ENCODE data around the gene PREX1. TPM values are rescaled to one million over a fixed set of nuclear protein-coding genes. Genes with fewer than 3 reads are reported as not detected.
A peak's percentile ranks its signal among the peaks of the same experiment; 100 is the strongest.
"Not testable (repeated sequence)": the region's sequence is repeated elsewhere in the genome, so short reads cannot be mapped to it uniquely, and the experiment has no call there.

The PREX1 gene
- total RNA-seq, 1 donor from 2014 or later, result 68.2 TPM

DNA sequence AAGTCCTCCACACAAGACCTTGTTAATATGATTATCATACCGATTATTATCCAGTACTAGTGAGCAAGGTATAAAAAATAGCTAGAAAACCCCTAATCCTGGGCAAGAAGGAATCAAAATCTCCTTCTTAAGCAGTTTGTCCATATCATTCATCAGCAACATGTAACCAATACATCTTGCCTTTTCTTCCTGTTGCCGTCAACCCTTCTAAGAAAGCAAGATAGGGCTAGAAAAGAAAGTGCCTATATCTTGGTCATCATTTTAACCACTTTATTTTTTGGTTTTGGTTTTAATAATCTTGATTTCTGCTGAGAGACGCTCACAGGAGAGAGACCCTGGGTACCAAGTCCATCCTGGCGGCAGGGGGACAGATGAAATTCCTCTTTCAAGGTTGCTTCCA is 27.2 kb upstream of the PREX1 start:
- H3K4me1 Mint-ChIP-seq (ENCODE audit: low read depth), result no peaks in the 10 kb centered on the region
- intact Hi-C loops (cut with micrococcal nuclease), result no loop called here
- no peak overlapping the region for H3K27ac Mint-ChIP-seq
- peaks cover 4% of the 10 kb centered on the region for H3K27me3 Mint-ChIP-seq (ENCODE audit: insufficient read depth)
- DNase-seq (ENCODE audit: low spot score), result no peak
- peaks cover 12% of the 10 kb centered on the region for H3K9me3 Mint-ChIP-seq
- H3K36me3 Mint-ChIP-seq (ENCODE audit: low read depth), result peaks cover 3% of the 10 kb centered on the region
- H3K4me3 Mint-ChIP-seq, result no peak overlapping the region

- H3K27ac Mint-ChIP-seq, result no peak overlapping the region
- H3K27me3 Mint-ChIP-seq (ENCODE audit: insufficient read depth), result peaks cover 4% of the 10 kb centered on the region
Observed at GRCh38 chr20:48852609-48853008, 24.8 kb upstream of the PREX1 start.

DNA sequence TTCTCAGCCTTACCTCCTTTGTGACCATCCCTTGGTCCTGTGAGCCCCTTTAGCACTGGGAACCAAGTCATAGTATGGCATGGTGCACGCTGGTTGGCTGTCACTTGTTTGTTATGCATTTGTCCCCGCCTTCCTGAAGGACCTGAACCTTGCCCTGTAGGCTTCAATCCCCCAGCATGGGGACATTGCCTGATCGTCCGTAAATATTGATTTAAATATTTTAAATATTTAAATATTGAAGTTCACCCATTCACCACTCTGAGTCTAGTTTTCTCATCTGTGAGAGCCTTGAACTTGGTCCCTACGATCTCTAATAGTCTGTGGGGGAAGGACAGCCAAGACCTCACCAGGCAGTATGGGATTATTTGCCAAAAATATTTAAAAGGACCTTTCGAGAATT is 23.8 kb upstream of the PREX1 start:
- no peak for DNase-seq (ENCODE audit: low spot score)
- H3K36me3 Mint-ChIP-seq (ENCODE audit: low read depth), result peaks cover 4% of the 10 kb centered on the region
- H3K9me3 Mint-ChIP-seq, result peaks cover 12% of the 10 kb centered on the region
- no peak overlapping the region for H3K27ac Mint-ChIP-seq
- intact Hi-C loops (cut with micrococcal nuclease), result no loop called here
- H3K4me3 Mint-ChIP-seq, result no peak overlapping the region
- peaks cover 14% of the 10 kb centered on the region for H3K4me1 Mint-ChIP-seq (ENCODE audit: low read depth)
- peaks cover 2% of the 10 kb centered on the region for H3K27me3 Mint-ChIP-seq (ENCODE audit: insufficient read depth)

More at GRCh38 chr20:48852609-48853008, 24.8 kb upstream of the PREX1 start:
- H3K36me3 Mint-ChIP-seq (ENCODE audit: low read depth), result peaks cover 4% of the 10 kb centered on the region
- peaks cover 3% of the 10 kb centered on the region for H3K4me1 Mint-ChIP-seq (ENCODE audit: low read depth)
- no peak for DNase-seq (ENCODE audit: low spot score)
- intact Hi-C loops (cut with micrococcal nuclease), result no loop called here
- H3K9me3 Mint-ChIP-seq, result peaks cover 12% of the 10 kb centered on the region
- no peak overlapping the region for H3K4me3 Mint-ChIP-seq

- no peak for DNase-seq (ENCODE audit: low spot score)
- H3K4me3 Mint-ChIP-seq, result no peak overlapping the region
- H3K36me3 Mint-ChIP-seq (ENCODE audit: low read depth), result peaks cover 4% of the 10 kb centered on the region
- intact Hi-C loops (cut with micrococcal nuclease), result no loop called here
- peaks cover 17% of the 10 kb centered on the region for H3K4me1 Mint-ChIP-seq (ENCODE audit: low read depth)
- peaks cover 12% of the 10 kb centered on the region for H3K9me3 Mint-ChIP-seq
- no peak overlapping the region for H3K27ac Mint-ChIP-seq
- peaks cover 2% of the 10 kb centered on the region for H3K27me3 Mint-ChIP-seq (ENCODE audit: insufficient read depth)
Observed at GRCh38 chr20:48850977-48851299, 23.1 kb upstream of the PREX1 start.

- peaks cover 17% of the 10 kb centered on the region for H3K4me1 Mint-ChIP-seq (ENCODE audit: low read depth)
- peaks cover 2% of the 10 kb centered on the region for H3K27me3 Mint-ChIP-seq (ENCODE audit: insufficient read depth)
- H3K27ac Mint-ChIP-seq, result no peak overlapping the region
- peaks cover 4% of the 10 kb centered on the region for H3K36me3 Mint-ChIP-seq (ENCODE audit: low read depth)
- H3K4me3 Mint-ChIP-seq, result no peak overlapping the region
- peaks cover 12% of the 10 kb centered on the region for H3K9me3 Mint-ChIP-seq
- no peak for DNase-seq (ENCODE audit: low spot score)
- intact Hi-C loops (cut with micrococcal nuclease), result no loop called here
Observed at GRCh38 chr20:48850257-48850976, 22.6 kb upstream of the PREX1 start.

DNA sequence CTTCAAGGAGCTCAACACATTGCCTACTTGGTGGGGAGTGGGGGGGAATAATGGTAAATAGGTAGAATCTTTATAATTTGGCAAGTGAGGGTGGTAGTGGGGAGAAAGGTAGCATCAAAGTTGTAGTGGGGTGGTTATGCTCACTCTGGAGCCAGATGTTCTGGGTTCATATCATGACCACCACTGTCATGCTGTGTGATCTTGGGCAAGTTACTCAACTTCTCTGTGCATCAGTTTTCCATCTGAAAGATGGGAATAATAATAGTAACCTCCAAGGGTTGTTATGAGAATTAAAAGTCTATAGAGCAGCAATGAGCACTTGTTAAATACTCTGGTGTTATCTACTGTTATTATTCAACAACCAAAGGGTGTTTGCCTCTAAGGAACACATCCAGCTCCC is 22.0 kb upstream of the PREX1 start:
- H3K27ac Mint-ChIP-seq, result no peak overlapping the region
- H3K9me3 Mint-ChIP-seq, result peaks cover 12% of the 10 kb centered on the region
- H3K36me3 Mint-ChIP-seq (ENCODE audit: low read depth), result peaks cover 4% of the 10 kb centered on the region
- no peak overlapping the region for H3K4me3 Mint-ChIP-seq
- intact Hi-C loops (cut with micrococcal nuclease), result loop anchor here (5.0 kb wide), 1 partner anchor 192 kb away; no protein-coding TSS in a partner anchor
- peaks cover 23% of the 10 kb centered on the region for H3K4me1 Mint-ChIP-seq (ENCODE audit: low read depth)
- no peak for DNase-seq (ENCODE audit: low spot score)
- peaks cover 6% of the 10 kb centered on the region for H3K27me3 Mint-ChIP-seq (ENCODE audit: insufficient read depth)

DNA sequence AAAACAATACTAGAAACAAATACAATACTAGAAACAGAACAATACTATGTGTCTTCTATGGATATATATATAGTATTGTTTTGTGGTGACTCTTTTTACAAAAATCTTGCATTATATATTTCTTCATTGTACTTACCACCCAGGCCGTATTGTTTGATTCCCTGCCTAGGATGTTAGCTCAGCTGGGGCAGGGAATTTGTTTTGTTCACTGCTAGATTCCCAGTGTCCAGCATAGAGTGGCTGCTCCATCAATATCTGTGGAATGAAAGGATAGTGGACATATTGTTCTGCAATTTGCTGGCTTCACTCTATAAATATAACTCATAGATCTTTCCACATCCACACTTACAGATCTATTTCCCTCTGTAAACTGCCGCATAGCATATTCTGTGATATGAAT is 21.5 kb upstream of the PREX1 start:
- intact Hi-C loops (cut with micrococcal nuclease), result loop anchor here (5.0 kb wide), 1 partner anchor 192 kb away; no protein-coding TSS in a partner anchor
- peaks cover 23% of the 10 kb centered on the region for H3K4me1 Mint-ChIP-seq (ENCODE audit: low read depth)
- H3K36me3 Mint-ChIP-seq (ENCODE audit: low read depth), result peaks cover 4% of the 10 kb centered on the region
- peaks cover 12% of the 10 kb centered on the region for H3K9me3 Mint-ChIP-seq
- no peak overlapping the region for H3K4me3 Mint-ChIP-seq
- H3K27me3 Mint-ChIP-seq (ENCODE audit: insufficient read depth), result peaks cover 9% of the 10 kb centered on the region
- H3K27ac Mint-ChIP-seq, result no peak overlapping the region
- no peak for DNase-seq (ENCODE audit: low spot score)

GRCh38 chr20:48847498-48848205 is 19.9 kb upstream of the PREX1 start:
- Mint-ChIP-seq H3K9me3 (peaks cover 3% of the 10 kb centered on the region), H3K27me3 (ENCODE audit: insufficient read depth) (peaks cover 15% of the 10 kb centered on the region), H3K36me3 (ENCODE audit: low read depth) (peaks cover 6% of the 10 kb centered on the region), H3K4me1 (ENCODE audit: low read depth) (peaks cover 23% of the 10 kb centered on the region), H3K4me3 (no peak overlapping the region), H3K27ac (peak overlapping the region; percentile 98)
- no peak for DNase-seq (ENCODE audit: low spot score)
- intact Hi-C loops (cut with micrococcal nuclease), result loop anchor here (1.0 to 5.0 kb wide), 6 partner anchors 23 to 190 kb away; partner anchors contain the start of gene ARFGEF2

DNA sequence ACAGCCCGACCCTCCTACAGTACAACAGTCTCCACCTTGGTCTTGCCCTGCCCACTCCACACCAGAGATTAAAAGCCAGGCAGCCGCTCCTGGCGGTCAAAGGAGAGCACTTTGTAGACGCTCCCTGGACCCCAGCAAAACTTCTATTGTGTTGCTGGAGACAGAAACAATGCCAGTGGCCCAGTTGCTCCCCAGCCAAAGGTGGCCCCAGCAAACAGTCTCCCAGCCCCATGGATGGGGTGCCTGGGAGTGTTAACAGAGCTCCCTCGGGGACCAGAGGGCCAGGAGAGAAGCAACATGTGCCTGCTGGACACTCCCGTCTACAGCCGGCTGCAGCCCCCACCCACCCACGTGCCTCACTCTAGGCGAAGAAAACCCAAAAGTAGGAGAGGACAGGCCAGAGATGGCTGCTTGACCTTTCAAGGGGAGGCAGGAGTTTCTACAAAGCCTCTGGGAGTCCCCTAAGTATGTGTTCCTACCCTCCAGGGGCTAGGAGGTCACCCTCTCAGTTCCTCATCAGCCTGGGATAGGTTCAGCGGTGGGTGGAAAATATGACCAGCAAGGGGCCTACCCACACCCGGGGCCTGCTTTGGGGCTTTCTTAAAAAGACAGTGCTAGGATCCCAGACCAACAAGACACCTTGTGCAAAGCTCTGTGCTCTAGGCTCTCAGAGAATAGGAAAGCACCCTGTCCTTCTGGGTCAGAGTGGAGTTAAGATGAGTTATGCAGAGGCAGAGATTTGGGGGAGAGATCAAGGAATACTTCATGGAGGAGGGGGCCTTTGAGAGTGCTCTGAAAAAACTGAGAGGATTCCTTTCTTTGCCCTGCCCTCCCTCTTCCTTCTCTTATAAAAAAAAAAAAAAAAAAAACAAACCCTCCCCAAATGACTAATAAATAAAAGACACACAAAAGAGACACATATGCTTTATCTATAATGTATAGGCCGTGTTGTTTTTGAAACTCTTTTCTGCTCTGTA is 19.0 kb upstream of the PREX1 start:
- H3K36me3 Mint-ChIP-seq (ENCODE audit: low read depth), result peaks cover 4% of the 10 kb centered on the region
- H3K4me1 Mint-ChIP-seq (ENCODE audit: low read depth), result peaks cover 23% of the 10 kb centered on the region
- no peak for DNase-seq (ENCODE audit: low spot score)
- H3K9me3 Mint-ChIP-seq, result no peaks in the 10 kb centered on the region
- peaks cover 18% of the 10 kb centered on the region for H3K27me3 Mint-ChIP-seq (ENCODE audit: insufficient read depth)
- peak overlapping the region; percentile 32 for H3K4me3 Mint-ChIP-seq
- intact Hi-C loops (cut with micrococcal nuclease), result loop anchor here (1.0 to 5.0 kb wide), 6 partner anchors 23 to 190 kb away; partner anchors contain the start of gene ARFGEF2
- H3K27ac Mint-ChIP-seq, result peak overlapping the region; percentile 98

- DNase-seq (ENCODE audit: low spot score), result no peak
- Mint-ChIP-seq H3K4me3 (no peak overlapping the region), H3K27ac (no peak overlapping the region), H3K4me1 (ENCODE audit: low read depth) (peaks cover 23% of the 10 kb centered on the region), H3K9me3 (no peaks in the 10 kb centered on the region), H3K27me3 (ENCODE audit: insufficient read depth) (peaks cover 24% of the 10 kb centered on the region), H3K36me3 (ENCODE audit: low read depth) (peaks cover 4% of the 10 kb centered on the region)
- intact Hi-C loops (cut with micrococcal nuclease), result loop anchor here (2.0 to 5.0 kb wide), 2 partner anchors 75 to 189 kb away; partner anchors contain the start of gene ARFGEF2
Observed at GRCh38 chr20:48845721-48846306, 18.0 kb upstream of the PREX1 start.

DNA sequence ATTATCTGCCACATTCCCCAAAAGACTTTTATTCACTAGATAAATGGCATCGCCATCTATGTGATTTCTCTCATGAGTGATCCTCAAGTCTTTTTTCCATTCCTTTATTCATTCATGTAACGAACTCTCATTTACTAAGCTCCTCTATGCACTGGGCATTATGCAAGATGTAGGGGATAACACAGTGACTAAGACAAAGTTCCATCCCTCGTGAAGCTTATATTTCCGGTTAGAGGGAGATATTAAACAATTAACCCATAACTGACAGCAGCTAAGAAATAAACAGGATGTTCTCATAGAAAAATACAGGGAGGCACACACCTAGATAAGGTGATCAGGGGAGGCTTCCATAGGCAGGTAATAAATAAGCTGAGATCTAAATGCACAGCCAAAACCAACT is 17.2 kb upstream of the PREX1 start:
- intact Hi-C loops (cut with micrococcal nuclease), result loop anchor here (5.0 kb wide), 1 partner anchor 188 kb away; no protein-coding TSS in a partner anchor
- no peak overlapping the region for H3K4me3 Mint-ChIP-seq
- no peaks in the 10 kb centered on the region for H3K9me3 Mint-ChIP-seq
- H3K36me3 Mint-ChIP-seq (ENCODE audit: low read depth), result peaks cover 4% of the 10 kb centered on the region
- peaks cover 23% of the 10 kb centered on the region for H3K4me1 Mint-ChIP-seq (ENCODE audit: low read depth)
- H3K27me3 Mint-ChIP-seq (ENCODE audit: insufficient read depth), result peaks cover 24% of the 10 kb centered on the region
- H3K27ac Mint-ChIP-seq, result no peak overlapping the region
- no peak for DNase-seq (ENCODE audit: low spot score)

DNA sequence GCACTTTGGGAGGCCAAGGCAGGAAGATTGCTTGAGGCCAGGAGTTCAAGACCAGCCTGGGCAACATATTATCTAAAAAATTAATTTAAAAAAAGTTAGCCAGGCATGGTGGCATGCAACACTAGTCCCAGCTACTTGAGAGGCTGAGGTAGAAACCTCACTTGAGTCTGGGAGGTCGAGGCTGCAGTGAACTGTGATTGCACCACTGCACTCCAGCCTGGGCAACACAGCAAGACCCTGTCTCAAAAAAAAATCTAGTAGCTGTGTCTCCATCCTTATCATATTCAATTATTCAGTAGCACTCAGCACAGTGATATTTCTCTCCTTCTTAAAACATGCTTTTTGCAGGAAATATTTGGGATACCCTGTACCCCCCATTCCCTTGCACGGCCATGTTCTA is 16.1 kb upstream of the PREX1 start:
- Mint-ChIP-seq H3K4me1 (ENCODE audit: low read depth) (peaks cover 23% of the 10 kb centered on the region), H3K27me3 (ENCODE audit: insufficient read depth) (peaks cover 28% of the 10 kb centered on the region)
- H3K4me3 Mint-ChIP-seq; intact Hi-C loops (cut with micrococcal nuclease); H3K27ac Mint-ChIP-seq; H3K36me3 Mint-ChIP-seq (ENCODE audit: low read depth); H3K9me3 Mint-ChIP-seq; DNase-seq (ENCODE audit: low spot score): not testable (repeated sequence)
